ENCODE results near the gene ACP7.
"Not testable (repeated sequence)": the region's sequence is repeated elsewhere in the genome, so short reads cannot be mapped to it uniquely, and the experiment has no call there.

ACP7 gene

DNA sequence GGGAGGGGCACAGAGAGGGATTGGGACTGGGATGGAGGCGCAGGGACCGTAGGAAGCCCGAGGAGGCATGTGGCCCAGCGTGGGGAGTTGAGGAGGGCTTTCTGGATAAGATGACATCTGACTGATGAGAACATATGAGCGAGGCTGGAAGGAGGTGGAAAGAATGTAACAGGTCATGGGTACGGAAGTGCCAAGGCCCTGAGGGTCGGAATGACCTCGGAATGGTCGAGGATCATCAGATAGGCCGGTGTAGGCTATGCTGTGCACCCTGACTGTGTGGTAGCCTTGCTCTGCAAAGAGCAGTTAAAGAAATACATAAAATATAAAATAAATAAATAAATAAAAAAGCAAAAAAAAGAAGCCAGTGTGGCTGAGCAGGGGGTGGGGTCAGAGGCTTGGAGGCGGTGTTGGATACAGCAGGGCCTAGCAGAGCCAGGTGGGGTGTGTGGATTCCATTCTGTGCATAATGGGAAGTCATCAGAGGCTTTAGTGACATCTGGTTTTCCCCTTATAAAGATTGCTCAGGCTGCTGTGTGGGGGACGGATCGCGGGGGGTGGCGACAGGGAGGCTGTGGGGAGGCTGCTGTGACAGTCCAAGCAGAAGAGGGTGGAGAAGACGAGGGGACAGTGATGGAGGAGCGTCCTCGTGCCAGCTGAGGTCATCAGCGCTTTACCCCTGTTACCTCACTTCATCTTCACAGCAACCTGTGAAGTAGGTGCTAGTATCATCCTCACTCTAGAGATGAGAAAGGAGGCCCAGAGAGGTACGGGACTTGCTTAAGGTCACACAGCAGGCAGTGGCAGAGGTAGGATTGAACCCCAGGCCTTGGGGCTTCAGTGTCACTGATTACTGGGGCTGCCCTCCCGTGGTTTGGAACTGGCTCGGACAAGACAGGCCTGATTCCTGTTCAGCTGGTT is 46.4 kb downstream of the ACP7 start:
- no peak for DNase-seq (ENCODE audit: low read depth in 2 of 2)

- DNase-seq (ENCODE audit: low read depth in 2 of 2): no peak
These were observed 47.1 kb downstream of the ACP7 start for GRCh38 chr19:39131255-39131755.

DNA sequence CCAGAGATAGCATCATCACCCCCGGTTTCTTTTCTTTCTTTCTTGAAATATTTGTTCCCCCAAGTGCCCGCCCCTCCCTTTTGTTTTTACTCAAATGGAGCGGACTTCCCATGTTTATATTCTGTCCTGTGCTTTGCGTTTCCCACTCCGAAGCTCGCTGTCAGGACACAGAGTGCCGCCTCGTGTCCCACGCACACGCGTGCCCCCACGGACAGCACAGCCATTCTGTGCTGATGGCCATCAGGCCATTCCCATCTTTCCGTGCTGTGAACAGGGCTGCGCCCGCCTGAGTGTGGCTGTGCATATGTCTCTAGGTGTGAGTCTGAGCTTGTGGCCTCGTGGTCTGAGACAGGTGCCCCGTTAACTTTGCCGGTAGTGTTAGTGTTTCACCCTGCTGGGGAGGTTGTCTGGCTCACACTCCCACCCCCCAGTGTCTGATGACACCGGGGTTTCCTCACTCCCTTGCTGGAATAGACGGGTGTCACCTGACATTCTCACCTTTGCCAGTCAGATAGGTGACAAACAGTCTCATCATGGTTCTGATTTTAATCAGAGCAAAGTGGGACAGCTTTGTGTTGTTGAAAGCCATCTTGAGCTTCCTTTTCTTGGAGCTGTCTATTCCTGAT is 48.3 kb downstream of the ACP7 start:
- no peak for DNase-seq (ENCODE audit: low read depth in 2 of 2)

DNA sequence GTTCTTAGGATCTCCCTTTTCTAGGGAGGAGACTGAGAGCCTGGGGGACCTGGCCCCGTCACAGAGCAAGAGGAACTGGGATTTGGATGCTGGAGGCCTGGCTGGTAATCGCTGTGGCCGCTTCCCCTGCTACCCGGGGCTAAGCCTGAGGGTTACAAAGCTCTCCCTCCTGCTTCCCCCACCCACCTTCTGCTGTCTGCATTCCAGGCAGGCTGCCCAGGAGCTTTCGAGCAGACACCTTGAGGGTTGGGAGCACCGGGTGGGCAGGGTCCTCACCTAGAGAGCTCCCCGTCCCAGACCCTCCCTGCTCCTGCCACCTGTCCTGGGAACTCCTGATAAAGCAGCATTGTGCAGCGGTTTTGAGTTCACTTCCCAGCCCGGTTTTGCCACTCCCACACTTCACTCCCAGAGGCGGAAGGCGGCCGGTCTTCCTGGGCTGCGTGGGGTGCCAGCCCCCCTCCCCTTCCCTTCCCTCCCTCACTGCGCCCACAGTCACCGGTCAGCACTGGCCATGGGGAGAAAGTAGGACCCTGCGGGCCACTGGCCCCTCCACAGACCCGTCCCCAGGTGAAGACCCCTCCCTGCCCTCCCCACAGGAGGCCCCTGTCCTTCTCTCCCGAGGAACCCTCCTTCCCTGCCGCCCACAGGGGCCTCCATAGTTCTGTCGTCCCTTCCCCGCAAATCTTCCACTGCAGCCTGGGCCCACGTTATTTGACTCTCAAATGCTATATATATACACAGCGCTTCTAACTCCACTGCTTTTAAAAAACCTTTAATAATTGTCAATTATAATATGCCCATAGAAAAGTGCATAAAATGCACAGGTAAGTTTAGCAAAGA is 49.5 kb downstream of the ACP7 start:
- no peak for DNase-seq (ENCODE audit: low read depth in 2 of 2)

- no peak for DNase-seq (ENCODE audit: low read depth in 2 of 2)
These were observed 51.5 kb downstream of the ACP7 start for GRCh38 chr19:39135701-39136100.

DNA sequence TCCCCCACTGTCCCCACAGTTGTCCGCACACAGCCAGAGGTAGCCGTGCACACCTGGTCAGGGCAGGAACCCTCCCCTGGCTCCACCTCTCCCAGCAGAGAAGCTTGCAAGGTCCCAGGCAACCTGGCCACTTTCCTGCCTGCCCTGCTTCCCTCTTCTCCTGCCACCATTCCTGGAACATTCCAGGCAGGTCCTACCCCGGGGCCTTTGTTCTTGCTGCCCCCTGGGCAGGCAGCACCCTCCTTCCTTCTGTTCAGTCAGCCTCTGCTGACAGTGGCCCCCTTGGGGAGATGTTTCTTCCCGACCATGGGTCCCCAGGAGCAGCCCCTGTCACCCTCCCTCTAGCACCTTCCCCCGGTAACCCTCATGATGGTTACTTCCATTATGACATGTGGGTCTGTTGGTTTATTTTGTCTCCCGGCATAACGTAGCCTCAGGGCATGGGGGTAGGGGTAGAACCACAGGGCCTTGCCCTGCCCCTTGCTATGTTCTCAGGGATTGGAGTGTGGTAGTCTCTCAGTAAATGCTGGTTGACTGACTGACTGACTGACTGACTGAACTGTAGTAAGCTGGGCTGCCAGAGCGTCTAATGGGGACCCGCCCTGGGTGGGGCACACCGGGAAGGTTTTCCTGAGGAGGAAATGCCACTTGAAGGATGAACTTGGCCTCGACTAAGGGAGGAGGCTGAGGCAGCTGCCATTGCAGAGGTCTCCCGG is 52.2 kb downstream of the ACP7 start:
- DNase-seq (ENCODE audit: low read depth in 2 of 2): no peak

GRCh38 chr19:39137131-39137530 is 53.0 kb downstream of the ACP7 start:
- no peak for DNase-seq (ENCODE audit: low read depth in 2 of 2)

DNA sequence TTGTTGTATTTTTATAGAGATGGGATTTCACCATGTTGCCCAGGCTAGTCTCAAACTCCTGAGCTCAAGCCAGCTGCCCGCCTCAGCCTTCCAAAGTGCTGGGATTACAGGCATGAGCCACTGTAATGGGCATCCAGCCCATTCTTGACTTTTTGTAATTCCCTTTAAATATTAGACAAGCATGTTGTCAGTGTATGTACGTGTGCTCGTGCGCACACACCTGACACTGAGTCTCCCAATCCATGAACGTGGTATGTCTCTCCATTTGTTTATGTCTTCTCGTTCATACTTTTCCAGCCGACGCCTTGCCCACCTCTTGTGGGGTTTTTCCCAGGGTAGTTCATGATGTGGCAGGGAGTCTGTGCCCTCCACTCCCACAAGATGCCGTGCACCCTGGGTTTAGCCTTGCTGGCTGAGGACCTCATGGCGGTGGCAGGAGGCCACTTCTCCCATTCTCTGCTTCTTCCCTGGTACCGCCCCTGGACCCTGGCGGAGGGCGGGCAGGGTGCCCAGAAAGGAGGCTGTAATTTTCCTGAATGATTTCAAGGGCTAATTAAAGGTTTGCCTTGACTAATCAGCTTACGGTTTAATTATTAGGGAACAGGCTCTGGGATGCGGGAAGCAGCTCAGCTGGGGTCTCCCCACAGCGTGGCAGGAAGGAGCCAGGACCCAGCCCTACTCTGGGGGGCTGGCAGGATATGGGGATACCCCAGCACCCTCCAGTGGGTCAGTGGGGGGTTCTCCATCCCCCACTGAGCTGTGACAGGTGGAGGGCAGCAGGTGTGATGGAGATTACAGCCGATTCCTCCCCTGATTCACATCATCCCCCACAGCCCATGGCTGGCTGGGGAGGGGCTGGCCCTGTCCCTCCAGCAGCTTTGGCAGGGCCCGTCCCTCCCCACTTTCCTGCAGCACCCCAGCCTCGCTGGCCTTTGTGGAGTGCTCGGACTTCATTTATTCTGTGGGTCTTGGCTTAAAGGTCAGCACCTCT is 54.3 kb downstream of the ACP7 start:
- no peak for DNase-seq (ENCODE audit: low read depth in 2 of 2)

GRCh38 chr19:39139305-39139874 is 55.2 kb downstream of the ACP7 start:
- DNase-seq (ENCODE audit: low read depth in 2 of 2): no peak

- no peak for DNase-seq (ENCODE audit: low read depth in 2 of 2)
These were observed 55.8 kb downstream of the ACP7 start for GRCh38 chr19:39139971-39140453.

DNA sequence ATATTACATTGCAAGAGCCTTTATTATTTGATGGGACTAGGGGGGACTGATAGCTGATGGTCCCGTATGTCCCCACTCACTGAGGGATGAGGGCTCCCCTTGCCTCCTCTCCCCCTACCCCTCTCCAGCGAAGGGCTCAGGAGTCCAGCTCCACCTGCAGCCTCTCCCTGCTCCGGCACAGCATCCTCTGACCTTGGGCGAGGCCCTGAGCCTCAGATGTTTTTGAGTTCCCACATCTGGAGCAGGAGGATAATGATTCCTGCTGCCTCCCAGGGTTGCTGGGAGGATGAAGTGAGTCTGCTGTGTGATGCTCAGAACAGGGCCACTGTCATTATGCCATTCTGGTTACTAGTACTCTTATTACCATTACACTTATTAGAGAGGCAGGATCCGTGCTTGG is 56.4 kb downstream of the ACP7 start:
- DNase-seq (ENCODE audit: low read depth in 2 of 2): no peak

DNA sequence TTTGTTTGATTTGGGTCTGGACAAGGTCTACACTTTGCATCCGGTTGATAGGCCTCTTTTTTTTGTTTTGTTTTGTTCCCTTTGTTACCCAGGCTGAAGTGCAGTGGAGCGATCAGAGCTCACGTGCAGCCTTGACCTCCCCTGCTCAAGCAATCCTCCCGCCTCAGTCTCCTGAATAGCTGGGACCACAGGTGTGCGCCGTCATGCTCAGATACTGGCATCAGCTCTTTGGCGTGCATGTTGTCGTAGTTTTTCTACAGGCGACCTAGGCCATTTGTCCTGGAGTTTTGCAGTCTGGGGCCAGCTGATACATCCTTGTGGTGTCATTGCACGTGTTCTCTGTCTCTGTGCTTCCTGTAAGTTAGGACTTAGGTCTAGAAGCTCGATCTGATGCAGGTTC is 57.8 kb downstream of the ACP7 start:
- DNase-seq (ENCODE audit: low read depth in 2 of 2): no peak

DNA sequence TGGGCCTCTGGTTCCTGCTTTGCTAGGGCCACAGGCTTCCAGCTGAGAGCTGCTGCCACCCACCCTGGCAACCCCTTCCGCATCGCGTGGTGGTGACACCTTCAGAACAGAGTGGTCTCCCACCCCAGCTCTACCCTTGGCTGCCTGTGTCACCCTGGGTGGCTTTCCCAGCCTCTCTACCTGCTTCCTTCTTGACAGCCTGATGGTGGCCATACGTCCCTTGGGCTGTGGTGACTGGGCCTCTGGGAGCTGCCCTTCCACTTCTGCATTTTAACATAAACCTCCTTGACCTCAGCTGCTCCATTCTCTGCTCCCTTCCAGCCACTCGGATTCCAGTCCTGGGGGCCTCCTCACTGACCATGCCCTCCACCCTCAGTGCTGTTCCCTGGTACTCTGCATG is 58.5 kb downstream of the ACP7 start:
- DNase-seq (ENCODE audit: low read depth in 2 of 2): no peak

DNA sequence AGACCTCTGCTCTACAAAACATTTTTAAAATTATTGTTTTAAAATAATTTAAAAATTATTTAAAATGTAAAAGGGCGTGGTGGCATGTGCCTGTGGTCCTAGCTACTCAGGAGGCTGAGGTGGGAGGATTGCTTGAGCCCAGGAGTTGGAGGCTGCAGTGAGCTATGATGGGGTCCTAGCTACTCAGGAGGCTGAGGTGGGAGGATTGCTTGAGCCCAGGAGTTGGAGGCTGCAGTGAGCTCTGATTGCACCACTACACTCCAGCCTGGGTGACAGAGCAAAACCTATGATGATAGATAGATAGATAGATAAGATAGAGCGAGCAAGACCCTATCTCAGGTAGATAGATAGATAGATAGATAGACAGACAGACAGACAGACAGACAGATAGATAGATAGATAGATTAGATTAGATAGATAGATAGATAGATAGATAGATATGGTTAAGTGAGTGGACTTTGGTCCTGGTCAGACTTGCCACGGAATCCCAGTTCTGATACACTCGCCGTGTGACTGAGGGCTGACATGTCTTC is 59.7 kb downstream of the ACP7 start:
- not testable (repeated sequence) for DNase-seq (ENCODE audit: low read depth in 2 of 2)

- DNase-seq (ENCODE audit: low read depth in 2 of 2): no peak
These were observed 60.3 kb downstream of the ACP7 start for GRCh38 chr19:39144290-39145071.

DNA sequence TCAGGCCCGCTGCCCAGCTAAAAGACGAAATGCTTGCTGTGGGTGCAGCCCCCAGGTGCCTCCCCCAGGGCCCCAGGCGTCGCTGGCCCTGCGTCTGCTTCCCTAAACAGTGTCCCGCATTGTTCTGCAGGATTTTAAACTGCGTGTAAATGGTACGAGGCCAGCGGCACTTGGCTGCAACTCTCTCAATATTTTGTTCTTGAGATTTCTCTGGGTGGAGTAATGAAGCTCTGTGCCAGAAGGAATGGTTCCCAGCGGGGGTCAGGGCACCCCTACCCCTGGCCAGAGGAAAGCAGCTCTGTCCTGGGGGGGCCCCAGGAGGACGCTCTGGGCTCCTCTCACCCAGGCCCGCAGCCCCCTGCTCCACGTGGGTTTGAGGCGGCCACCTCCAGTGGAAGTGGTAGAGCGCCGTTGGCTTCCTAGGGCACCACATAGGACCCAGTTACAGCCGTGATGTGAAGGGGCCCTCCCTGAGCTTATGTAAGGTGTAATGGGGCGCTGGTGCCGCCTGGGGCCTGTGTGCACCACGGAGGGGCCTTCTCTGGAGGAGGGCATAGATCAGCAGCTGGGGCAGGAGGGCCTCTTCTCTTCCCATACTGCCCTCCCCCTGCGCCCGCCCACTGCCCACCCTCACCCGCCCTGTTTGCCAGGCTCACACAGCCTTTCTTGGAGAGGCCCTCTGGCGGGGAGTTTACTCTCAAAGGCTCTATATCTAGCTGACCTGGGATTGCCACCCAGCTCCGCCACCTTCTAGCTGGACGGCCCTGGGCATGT is 61.2 kb downstream of the ACP7 start:
- no peak for DNase-seq (ENCODE audit: low read depth in 2 of 2)

GRCh38 chr19:39146091-39146490 is 61.9 kb downstream of the ACP7 start:
- no peak for DNase-seq (ENCODE audit: low read depth in 2 of 2)
